Fibroblast of skin of scalp (primary cell): ENCODE data around the gene SLC43A2. TPM values are rescaled to one million over a fixed set of nuclear protein-coding genes. Genes with fewer than 3 reads are reported as not detected.
"Not testable (repeated sequence)": the region's sequence is repeated elsewhere in the genome, so short reads cannot be mapped to it uniquely, and the experiment has no call there.

Source experiments
- DNase-seq: peaks from one replicate; pipeline ENCODE4 v3.0.0-alpha.2; 2013
- polyA plus RNA-seq, 2 experiments: library from polyadenylated mRNA; unstranded; fragments of 120-200 nt; gene quantifications; one replicate each; pipeline ENCODE4 v1.2.1, GENCODE V29; 2013; ENCODE audit not compliant: insufficient read length in 2 of 2

SLC43A2 gene
- polyA plus RNA-seq (2013, experiment 1 of 2; ENCODE audit: insufficient read length): 2.2 TPM
- 2.3 TPM for polyA plus RNA-seq (2013, experiment 2 of 2; ENCODE audit: insufficient read length)

- peak; percentile 76 for DNase-seq
These were observed at the start of gene SLC43A2 for GRCh38 chr17:1627982-1628855. Gene SLC43A2 (minus strand): TSS chr17:1628834. CDS start chr17:1627874, 960 bp downstream.

DNA sequence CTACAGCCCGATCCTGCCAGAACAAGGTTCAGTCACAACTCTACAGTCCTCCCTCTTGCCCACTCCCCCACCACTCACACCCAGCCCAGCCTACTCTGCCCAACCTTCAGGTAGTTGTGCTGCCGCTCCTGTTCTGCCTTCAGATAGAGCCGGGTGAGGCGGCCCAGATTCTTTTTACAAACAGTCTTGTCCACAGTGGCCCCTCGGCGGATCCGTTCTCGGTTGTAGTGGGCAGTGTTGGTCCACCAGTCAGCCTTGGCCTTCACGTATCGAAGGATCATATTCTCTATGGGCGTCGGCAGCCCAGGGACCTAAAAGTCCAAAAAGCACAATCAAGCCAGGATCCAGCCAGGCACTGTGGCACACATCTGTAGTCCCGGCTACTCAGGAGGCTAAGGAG lies 47.8 kb upstream of the SLC43A2 start:
- no peak for DNase-seq

GRCh38 chr17:1673041-1673785 lies 44.6 kb upstream of the SLC43A2 start:
- no peak for DNase-seq

DNA sequence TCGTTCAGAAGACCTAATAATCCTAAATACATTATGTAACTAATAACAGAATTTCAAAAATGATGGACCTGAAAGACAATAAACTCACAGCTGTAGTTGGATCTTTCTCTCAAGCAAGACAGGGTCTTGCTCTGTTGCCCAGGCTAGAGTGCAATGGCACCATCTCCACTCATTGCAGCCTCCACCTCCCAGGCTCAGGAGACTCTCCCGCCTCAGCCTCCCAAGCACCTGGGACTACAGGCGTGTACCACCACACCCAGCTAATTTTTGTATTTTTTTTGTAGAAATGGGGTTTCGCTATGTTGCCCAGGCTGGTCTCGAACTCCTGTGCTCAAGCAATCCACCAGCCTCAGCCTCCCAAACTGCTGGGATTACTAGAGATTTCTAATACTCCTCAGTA lies 35.3 kb upstream of the SLC43A2 start:
- DNase-seq: not testable (repeated sequence)

- DNase-seq: no peak
These were observed 32.4 kb upstream of the SLC43A2 start for GRCh38 chr17:1661045-1661444.

DNA sequence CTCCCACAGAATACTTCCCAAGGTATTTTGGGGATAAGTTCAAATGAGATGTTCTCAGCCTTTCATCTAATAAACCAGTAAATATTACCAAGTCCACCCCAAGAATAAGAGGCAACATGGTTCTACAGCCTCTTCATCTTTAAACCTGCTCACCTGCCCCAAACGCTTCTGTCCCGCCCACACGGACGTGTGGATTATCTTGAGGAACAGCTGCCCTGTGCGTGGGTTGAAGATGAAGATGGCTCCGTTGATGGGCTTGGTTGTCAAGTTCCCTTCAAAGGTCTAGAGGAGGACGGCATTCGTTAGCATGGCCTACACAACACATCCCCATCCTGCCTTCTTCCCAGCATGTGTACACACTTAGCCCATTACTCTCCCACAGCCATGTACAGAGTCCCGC lies 29.5 kb upstream of the SLC43A2 start:
- DNase-seq: no peak

DNA sequence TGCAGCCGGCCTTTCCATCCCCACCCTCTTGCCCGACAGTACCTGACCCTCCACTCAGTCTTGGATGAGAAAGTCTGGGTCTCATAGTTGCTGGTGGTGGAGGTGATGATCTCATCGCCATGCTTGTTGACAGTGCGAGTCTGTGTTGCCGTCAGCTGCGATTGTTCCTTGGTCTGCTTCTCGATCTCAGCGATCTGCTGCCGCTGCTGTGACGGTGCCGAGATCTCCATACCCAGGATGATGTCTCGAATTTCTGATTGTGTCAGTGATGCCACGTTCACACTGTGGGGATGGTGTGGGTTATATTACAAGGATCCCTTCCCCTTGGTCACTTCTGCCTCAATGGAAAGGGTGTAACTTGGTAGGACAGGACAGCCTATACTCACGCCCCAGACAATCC lies 25.1 kb upstream of the SLC43A2 start:
- no peak for DNase-seq

DNA sequence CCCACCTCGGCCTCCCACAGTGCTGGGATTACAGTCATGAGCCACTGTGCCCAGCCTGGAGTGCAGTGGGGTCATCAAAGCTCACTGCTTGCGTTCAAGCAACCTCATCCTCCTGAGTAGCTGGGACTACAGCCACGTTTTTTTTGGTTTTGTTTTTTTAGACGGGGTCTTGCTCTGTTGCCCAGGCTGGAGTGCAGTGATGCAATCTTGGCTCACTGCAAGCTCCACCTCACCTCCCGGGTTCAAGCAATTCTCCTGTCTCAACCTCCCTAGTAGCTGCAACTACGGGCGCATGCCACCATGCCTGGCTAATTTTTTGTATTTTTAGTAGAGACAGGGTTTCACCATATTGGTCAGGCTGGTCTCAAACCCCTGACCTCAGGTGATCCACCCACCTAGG lies 24.2 kb upstream of the SLC43A2 start:
- not testable (repeated sequence) for DNase-seq

DNA sequence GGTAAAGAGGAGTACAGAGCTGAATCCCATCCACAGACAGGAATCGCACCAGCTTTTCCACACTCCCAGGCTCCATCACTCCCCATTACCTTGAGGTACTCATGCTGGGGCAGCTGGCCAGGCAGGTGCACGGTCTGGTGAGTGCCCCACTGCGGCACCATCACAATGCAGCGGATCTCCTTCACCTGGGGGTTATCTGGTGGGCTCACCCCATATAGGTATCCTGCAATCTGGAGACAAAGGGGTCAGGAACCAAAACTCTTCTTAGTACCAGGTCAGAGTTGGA lies 22.9 kb upstream of the SLC43A2 start:
- no peak for DNase-seq

- DNase-seq: no peak
These were observed 22.3 kb upstream of the SLC43A2 start for GRCh38 chr17:1650731-1651558.

DNA sequence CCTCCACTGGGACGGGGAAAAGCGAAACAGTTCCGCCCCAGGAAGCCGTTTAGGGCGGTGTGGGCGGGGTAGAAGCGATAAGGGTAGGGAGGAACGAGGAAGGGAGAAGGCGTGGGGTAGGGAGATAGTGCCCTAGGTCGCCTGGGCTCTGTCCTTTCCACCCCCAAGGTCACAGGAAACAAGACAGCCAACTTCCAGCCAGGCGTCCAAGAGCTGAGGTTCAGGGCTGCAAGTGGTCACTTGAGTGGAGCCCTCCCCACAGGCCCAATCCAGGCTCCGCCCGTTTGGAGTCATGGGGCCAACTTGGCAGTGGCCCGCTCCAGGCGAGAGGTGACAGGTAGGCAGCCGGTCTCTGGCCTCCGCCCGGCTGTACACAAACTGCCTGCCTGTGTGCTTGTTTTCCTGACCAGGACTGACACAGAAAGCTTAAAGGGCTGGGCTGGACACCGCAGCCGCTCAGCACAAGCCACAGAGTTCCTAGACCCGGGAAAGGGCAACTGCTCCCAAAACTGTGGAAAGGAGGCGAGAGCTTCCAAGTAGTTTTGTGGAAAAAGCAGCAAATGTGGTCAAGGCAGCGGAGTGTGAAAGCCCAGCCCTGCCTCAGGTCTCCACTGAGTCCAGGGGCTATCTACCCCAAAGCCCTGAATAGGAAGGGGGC lies 21.3 kb upstream of the SLC43A2 start, which contains the start of gene RILP:
Gene RILP, minus strand, starts transcription at position 23 of the 658 bp plus-strand sequence. CDS start 62 bp downstream, outside the sequence.
- no peak for DNase-seq

- DNase-seq: peak; percentile 94
These were observed 20.6 kb upstream of the SLC43A2 start for GRCh38 chr17:1648963-1649843.

GRCh38 chr17:1648173-1648962 lies 19.7 kb upstream of the SLC43A2 start:
- DNase-seq: peak; percentile 29

DNA sequence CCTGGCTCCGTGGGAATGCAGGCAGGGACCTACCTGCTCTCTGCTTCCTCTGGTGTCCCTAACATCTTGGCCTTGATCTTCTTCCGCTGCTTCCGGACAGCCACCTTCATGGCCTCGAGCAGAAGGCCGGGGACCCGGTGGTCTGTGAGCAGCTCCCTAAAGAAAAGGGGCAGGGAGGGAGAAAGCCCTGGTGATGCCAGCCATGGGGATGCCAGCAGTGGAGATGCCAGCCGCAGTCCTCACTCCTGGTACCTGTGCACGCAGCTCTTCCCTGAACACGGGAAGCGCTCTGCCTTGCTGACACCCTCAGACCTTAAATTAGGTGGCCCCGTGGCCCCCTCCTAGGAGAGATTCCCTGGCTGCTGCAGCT lies 19.2 kb upstream of the SLC43A2 start:
- no peak for DNase-seq

DNA sequence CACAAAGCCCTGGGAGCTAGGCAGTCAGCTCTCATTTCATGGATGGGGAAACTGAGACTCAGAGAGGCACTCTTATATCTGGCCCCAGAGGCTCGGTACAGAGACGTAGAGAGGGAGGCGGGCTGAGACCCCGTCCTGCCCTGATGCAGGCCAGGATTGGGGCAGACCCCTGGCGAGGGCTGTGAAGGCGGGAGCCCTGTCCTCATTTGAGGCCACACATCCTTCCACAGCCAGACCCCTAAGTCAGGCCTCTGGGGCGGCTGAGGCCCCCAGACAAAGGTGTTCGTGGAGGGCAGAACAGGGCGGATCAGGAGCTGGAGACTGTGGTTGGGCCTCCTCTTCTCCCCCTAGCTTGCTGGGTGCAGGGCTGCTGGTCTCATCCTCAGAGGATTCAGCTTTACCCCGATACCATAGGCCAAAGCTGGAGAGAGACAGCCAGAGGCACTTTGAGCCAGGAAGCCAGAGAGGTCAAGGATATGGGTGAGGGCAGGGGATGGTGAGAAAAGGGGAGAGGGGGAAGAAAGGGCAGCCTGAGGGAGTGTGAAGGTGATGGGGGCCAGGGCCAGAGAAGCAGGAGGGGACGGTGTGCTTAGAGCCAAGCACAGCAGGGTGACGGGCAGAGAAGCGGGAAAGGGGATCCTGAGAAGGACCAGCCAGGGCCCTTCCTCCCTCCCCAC lies 17.7 kb upstream of the SLC43A2 start:
- no peak for DNase-seq

- no peak for DNase-seq
These were observed 16.9 kb upstream of the SLC43A2 start, which contains the start of gene SCARF1 for GRCh38 chr17:1645207-1646171. Gene SCARF1 (minus strand): TSS chr17:1645732. CDS start chr17:1645697, 35 bp downstream.

DNA sequence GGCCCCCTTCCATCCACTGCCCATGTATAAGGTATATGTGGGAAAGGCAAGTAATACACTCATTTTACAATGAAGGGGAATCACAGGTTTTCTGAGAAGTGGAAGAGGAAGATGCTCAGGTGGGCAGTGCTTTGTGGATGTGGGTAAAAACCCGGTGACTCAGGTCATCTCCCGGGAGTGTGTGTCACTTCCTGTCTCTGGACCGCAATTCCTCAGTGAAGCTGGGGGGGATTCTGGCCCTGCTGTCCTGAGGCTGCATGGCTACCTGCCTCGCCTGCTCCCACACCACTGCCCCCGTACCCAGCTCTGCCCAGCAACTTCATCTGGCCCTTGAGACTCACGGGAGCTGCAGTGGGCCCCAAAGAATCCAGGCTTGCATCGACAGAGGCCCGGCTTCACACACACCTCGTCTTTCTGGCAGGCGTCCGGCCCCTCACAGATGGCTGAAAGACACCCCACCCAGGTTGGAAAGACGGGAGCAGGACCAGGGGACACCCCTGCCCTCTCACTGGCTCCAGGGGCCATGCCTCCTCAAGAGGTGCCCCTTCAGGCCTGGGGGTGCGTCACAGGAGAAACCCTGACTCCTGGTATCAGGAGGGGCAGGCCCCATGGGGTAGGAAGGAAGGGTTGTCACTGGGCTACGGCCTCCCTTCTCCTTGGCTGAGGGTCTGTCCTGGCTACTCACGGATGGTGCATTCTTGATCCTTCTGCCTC lies 16.0 kb upstream of the SLC43A2 start:
- DNase-seq: peak; percentile 27
